ENCODE results near the gene PAFAH2.

The PAFAH2 gene

GRCh38 chr1:25992689-25993171, 5.1 kb downstream of the PAFAH2 start:
- H2AFZ ChIP-seq (ENCODE audit: low read depth), result no peak overlapping the region
- H3K27ac ChIP-seq, result no peak overlapping the region
- no peak overlapping the region for H3K9ac ChIP-seq
- H3K36me3 ChIP-seq (ENCODE audit: insufficient read depth), result no peaks in the 10 kb centered on the region
- TF ChIP-seq, protein P1, sequence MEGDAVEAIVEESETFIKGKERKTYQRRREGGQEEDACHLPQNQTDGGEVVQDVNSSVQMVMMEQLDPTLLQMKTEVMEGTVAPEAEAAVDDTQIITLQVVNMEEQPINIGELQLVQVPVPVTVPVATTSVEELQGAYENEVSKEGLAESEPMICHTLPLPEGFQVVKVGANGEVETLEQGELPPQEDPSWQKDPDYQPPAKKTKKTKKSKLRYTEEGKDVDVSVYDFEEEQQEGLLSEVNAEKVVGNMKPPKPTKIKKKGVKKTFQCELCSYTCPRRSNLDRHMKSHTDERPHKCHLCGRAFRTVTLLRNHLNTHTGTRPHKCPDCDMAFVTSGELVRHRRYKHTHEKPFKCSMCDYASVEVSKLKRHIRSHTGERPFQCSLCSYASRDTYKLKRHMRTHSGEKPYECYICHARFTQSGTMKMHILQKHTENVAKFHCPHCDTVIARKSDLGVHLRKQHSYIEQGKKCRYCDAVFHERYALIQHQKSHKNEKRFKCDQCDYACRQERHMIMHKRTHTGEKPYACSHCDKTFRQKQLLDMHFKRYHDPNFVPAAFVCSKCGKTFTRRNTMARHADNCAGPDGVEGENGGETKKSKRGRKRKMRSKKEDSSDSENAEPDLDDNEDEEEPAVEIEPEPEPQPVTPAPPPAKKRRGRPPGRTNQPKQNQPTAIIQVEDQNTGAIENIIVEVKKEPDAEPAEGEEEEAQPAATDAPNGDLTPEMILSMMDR (conservative IDR thresholded peaks at IDR 0.05; ENCODE audit: low read depth, low read length), result no peak
- peaks cover 8% of the 10 kb centered on the region for H3K4me1 ChIP-seq (ENCODE audit: low read depth, poor library complexity, severe bottlenecking)
- H3K79me2 ChIP-seq (ENCODE audit: insufficient read depth, low read depth), result no peaks in the 10 kb centered on the region
- no peaks in the 10 kb centered on the region for H3K27me3 ChIP-seq (ENCODE audit: insufficient read depth, low read depth)
- H3K4me3 ChIP-seq (IDR thresholded peaks at IDR 0.05; ENCODE audit: insufficient read depth, low read depth, low read length), result no peak overlapping the region
- no peaks in the 10 kb centered on the region for H4K20me1 ChIP-seq (ENCODE audit: insufficient read depth)
- no peak overlapping the region for H3K4me2 ChIP-seq

DNA sequence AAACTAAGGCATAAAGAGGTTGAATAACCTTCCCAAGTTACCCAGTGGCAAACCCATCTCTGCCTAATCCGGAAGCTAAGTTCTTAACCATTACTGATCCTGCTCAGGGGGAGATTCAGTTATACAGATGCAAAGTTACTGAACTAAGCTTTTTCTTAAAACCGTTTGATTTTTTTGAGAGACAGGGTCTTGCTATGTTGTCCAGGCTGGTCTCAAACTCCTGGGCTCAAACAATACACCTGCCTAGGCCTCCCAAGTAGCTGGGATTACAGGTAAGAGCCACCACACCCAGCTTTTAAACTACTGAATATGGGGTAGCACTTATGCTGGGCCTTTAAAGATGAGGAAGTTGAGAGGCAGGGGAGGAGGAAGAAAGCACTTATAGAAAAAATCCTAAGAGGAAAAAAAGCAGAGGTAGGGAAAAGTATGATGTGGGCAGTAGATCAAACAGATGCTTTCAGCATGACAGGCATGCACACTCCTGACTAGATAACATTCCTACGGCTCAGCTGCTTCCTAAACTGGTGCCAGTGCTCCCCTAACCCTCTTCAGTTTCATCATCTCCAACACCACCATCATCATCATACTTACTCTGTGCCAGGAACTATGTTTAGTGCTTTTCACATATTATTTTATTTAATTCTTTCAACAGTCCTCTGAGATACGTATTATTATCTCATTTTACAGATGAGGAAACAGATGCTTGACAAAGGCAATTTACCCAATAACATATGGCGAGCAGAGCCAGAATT, 5.8 kb downstream of the PAFAH2 start:
- H3K9ac ChIP-seq, result no peak overlapping the region
- no peak overlapping the region for H3K27ac ChIP-seq
- TF ChIP-seq, protein P1 (conservative IDR thresholded peaks at IDR 0.05; ENCODE audit: low read depth, low read length), result no peak
- H3K4me3 ChIP-seq (IDR thresholded peaks at IDR 0.05; ENCODE audit: insufficient read depth, low read depth, low read length), result no peak overlapping the region
- H3K36me3 ChIP-seq (ENCODE audit: insufficient read depth), result no peaks in the 10 kb centered on the region
- H2AFZ ChIP-seq (ENCODE audit: low read depth), result no peak overlapping the region
- no peak overlapping the region for H3K4me2 ChIP-seq
- no peaks in the 10 kb centered on the region for H3K79me2 ChIP-seq (ENCODE audit: insufficient read depth, low read depth)
- peaks cover 7% of the 10 kb centered on the region for H3K4me1 ChIP-seq (ENCODE audit: low read depth, poor library complexity, severe bottlenecking)
- H3K27me3 ChIP-seq (ENCODE audit: insufficient read depth, low read depth), result no peaks in the 10 kb centered on the region
- H4K20me1 ChIP-seq (ENCODE audit: insufficient read depth), result no peaks in the 10 kb centered on the region

DNA sequence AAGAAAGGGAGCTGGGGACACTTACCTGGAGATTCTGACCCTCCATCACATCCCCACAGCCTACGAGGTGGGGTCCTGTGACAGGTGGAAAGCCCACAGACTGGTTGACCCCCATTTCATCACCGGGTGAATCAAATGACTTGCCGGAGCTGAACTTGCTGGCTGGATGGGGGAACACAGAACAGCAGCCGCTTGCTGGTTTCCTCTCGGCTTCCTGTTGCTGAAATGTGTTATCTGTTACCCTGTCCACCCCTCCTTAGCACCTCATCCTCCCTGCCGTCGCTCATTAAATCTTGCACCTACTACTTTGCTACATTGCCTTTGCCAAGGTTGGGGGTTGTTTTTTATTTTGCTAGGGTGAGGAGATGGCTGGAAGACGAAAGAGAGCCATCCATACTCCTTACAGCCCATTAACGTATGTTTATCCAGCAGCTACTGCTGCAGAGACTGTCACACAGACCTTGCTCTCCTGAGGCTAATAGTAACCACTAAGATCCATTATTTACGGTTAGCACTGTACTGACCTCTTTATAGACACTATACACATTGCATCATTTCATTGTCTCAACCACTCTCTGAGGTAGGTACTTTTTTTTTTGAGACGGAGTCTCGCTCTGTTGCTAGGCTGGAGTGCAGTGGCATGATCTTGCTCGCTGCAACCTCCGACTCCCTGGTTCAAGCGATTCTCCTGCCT, 7.0 kb downstream of the PAFAH2 start:
- H3K9ac ChIP-seq, result no peak overlapping the region
- H3K4me3 ChIP-seq (IDR thresholded peaks at IDR 0.05; ENCODE audit: insufficient read depth, low read depth, low read length), result no peak overlapping the region
- H3K36me3 ChIP-seq (ENCODE audit: insufficient read depth), result no peaks in the 10 kb centered on the region
- no peaks in the 10 kb centered on the region for H3K27me3 ChIP-seq (ENCODE audit: insufficient read depth, low read depth)
- TF ChIP-seq, protein P1 (conservative IDR thresholded peaks at IDR 0.05; ENCODE audit: low read depth, low read length), result no peak
- H2AFZ ChIP-seq (ENCODE audit: low read depth), result no peak overlapping the region
- H3K79me2 ChIP-seq (ENCODE audit: insufficient read depth, low read depth), result no peaks in the 10 kb centered on the region
- H3K27ac ChIP-seq, result no peak overlapping the region
- no peak overlapping the region for H3K4me2 ChIP-seq
- no peaks in the 10 kb centered on the region for H4K20me1 ChIP-seq (ENCODE audit: insufficient read depth)
- no peaks in the 10 kb centered on the region for H3K4me1 ChIP-seq (ENCODE audit: low read depth, poor library complexity, severe bottlenecking)

GRCh38 chr1:25990251-25990650, 7.6 kb downstream of the PAFAH2 start:
- no peak overlapping the region for H3K4me3 ChIP-seq (IDR thresholded peaks at IDR 0.05; ENCODE audit: insufficient read depth, low read depth, low read length)
- H3K9ac ChIP-seq, result no peak overlapping the region
- H3K79me2 ChIP-seq (ENCODE audit: insufficient read depth, low read depth), result no peaks in the 10 kb centered on the region
- no peak overlapping the region for H3K27ac ChIP-seq
- no peaks in the 10 kb centered on the region for H4K20me1 ChIP-seq (ENCODE audit: insufficient read depth)
- H3K4me1 ChIP-seq (ENCODE audit: low read depth, poor library complexity, severe bottlenecking), result no peaks in the 10 kb centered on the region
- no peak overlapping the region for H3K4me2 ChIP-seq
- no peaks in the 10 kb centered on the region for H3K27me3 ChIP-seq (ENCODE audit: insufficient read depth, low read depth)
- H2AFZ ChIP-seq (ENCODE audit: low read depth), result no peak overlapping the region
- no peaks in the 10 kb centered on the region for H3K36me3 ChIP-seq (ENCODE audit: insufficient read depth)
- TF ChIP-seq, protein P1 (conservative IDR thresholded peaks at IDR 0.05; ENCODE audit: low read depth, low read length), result no peak
